HUES48 (cell line): ENCODE results near the gene EDN3.

ENCODE experiments used
- H3K27ac ChIP-seq: one replicate; pipeline ENCODE4 v1.7.0; 2013; ENCODE audit warnings: low read depth, low read length, inconsistent platforms
- H3K27me3 ChIP-seq: 2 replicates; pipeline ENCODE4 v1.6.1; 2013; ENCODE audit warnings: mild to moderate bottlenecking, low read length; ENCODE audit not compliant: control insufficient read depth, insufficient read depth
- H3K36me3 ChIP-seq: 2 replicates; pipeline ENCODE4 v1.6.1; 2013; ENCODE audit warnings: low read length; ENCODE audit not compliant: control insufficient read depth, insufficient read depth
- H3K4me1 ChIP-seq: 2 replicates; pipeline ENCODE4 v1.6.1; 2013; ENCODE audit warnings: mild to moderate bottlenecking, low read length; ENCODE audit not compliant: control insufficient read depth, insufficient read depth
- H3K4me3 ChIP-seq: 2 replicates; pipeline ENCODE4 v1.5.1; 2013; ENCODE audit warnings: mild to moderate bottlenecking, low read depth, low read length
- H3K9ac ChIP-seq: 2 replicates; pipeline ENCODE4 v1.6.1; 2013; ENCODE audit warnings: mild to moderate bottlenecking, low read depth, low read length, moderate library complexity
- H3K9me3 ChIP-seq: 2 replicates; pipeline ENCODE4 v1.6.1; 2013; ENCODE audit warnings: low read length; ENCODE audit not compliant: control insufficient read depth, insufficient read depth

Gene EDN3

GRCh38 chr20:59308493-59309201 lies 8.2 kb downstream of the EDN3 start:
- peaks cover 9% of the 10 kb centered on the region for H3K27me3 ChIP-seq
- H3K4me1 ChIP-seq = no peaks in the 10 kb centered on the region
- H3K9ac ChIP-seq = no peak overlapping the region
- H3K9me3 ChIP-seq = no peaks in the 10 kb centered on the region
- H3K36me3 ChIP-seq = no peaks in the 10 kb centered on the region
- no peak overlapping the region for H3K27ac ChIP-seq
- no peak overlapping the region for H3K4me3 ChIP-seq

GRCh38 chr20:59309218-59309617 lies 8.8 kb downstream of the EDN3 start:
- Histone ChIP-seq H3K27me3 (peaks cover 4% of the 10 kb centered on the region), H3K4me1 (no peaks in the 10 kb centered on the region), H3K4me3 (no peak overlapping the region), H3K27ac (no peak overlapping the region), H3K9ac (no peak overlapping the region), H3K9me3 (no peaks in the 10 kb centered on the region), H3K36me3 (no peaks in the 10 kb centered on the region)

- H3K9ac ChIP-seq = no peak overlapping the region
- no peaks in the 10 kb centered on the region for H3K9me3 ChIP-seq
- no peak overlapping the region for H3K27ac ChIP-seq
- H3K27me3 ChIP-seq = no peaks in the 10 kb centered on the region
- no peaks in the 10 kb centered on the region for H3K36me3 ChIP-seq
- no peak overlapping the region for H3K4me3 ChIP-seq
- peaks cover 4% of the 10 kb centered on the region for H3K4me1 ChIP-seq
Measured at GRCh38 chr20:59314997-59315396, 14.6 kb downstream of the EDN3 start.

- Histone ChIP-seq H3K9ac (no peak overlapping the region), H3K36me3 (no peaks in the 10 kb centered on the region), H3K4me3 (no peak overlapping the region), H3K4me1 (peaks cover 4% of the 10 kb centered on the region), H3K9me3 (no peaks in the 10 kb centered on the region), H3K27me3 (no peaks in the 10 kb centered on the region), H3K27ac (no peak overlapping the region)
Measured at GRCh38 chr20:59316911-59317731, 16.7 kb downstream of the EDN3 start.

GRCh38 chr20:59318201-59318790 lies 17.9 kb downstream of the EDN3 start:
- Histone ChIP-seq H3K4me1 (peaks cover 4% of the 10 kb centered on the region), H3K36me3 (no peaks in the 10 kb centered on the region), H3K9me3 (no peaks in the 10 kb centered on the region), H3K9ac (no peak overlapping the region), H3K4me3 (no peak overlapping the region), H3K27ac (no peak overlapping the region), H3K27me3 (no peaks in the 10 kb centered on the region)

GRCh38 chr20:59318803-59319202 lies 18.4 kb downstream of the EDN3 start:
- H3K4me1 ChIP-seq = peaks cover 4% of the 10 kb centered on the region
- H3K27me3 ChIP-seq = no peaks in the 10 kb centered on the region
- no peak overlapping the region for H3K9ac ChIP-seq
- no peaks in the 10 kb centered on the region for H3K36me3 ChIP-seq
- no peaks in the 10 kb centered on the region for H3K9me3 ChIP-seq
- H3K4me3 ChIP-seq = no peak overlapping the region
- no peak overlapping the region for H3K27ac ChIP-seq

GRCh38 chr20:59320426-59320825 lies 20.0 kb downstream of the EDN3 start:
- Histone ChIP-seq H3K27me3 (no peaks in the 10 kb centered on the region), H3K27ac (no peak overlapping the region), H3K36me3 (no peaks in the 10 kb centered on the region), H3K4me1 (peaks cover 4% of the 10 kb centered on the region), H3K4me3 (no peak overlapping the region), H3K9me3 (no peaks in the 10 kb centered on the region), H3K9ac (no peak overlapping the region)

- Histone ChIP-seq H3K9ac (no peak overlapping the region), H3K27ac (no peak overlapping the region), H3K27me3 (no peaks in the 10 kb centered on the region), H3K9me3 (no peaks in the 10 kb centered on the region), H3K36me3 (no peaks in the 10 kb centered on the region), H3K4me1 (peaks cover 4% of the 10 kb centered on the region), H3K4me3 (no peak overlapping the region)
Measured at GRCh38 chr20:59320854-59321647, 20.6 kb downstream of the EDN3 start.

- no peaks in the 10 kb centered on the region for H3K9me3 ChIP-seq
- H3K4me1 ChIP-seq = peaks cover 4% of the 10 kb centered on the region
- no peak overlapping the region for H3K4me3 ChIP-seq
- no peak overlapping the region for H3K27ac ChIP-seq
- no peaks in the 10 kb centered on the region for H3K27me3 ChIP-seq
- no peaks in the 10 kb centered on the region for H3K36me3 ChIP-seq
- H3K9ac ChIP-seq = no peak overlapping the region
Measured at GRCh38 chr20:59322081-59322480, 21.7 kb downstream of the EDN3 start.

- Histone ChIP-seq H3K27me3 (no peaks in the 10 kb centered on the region), H3K27ac (no peak overlapping the region), H3K9ac (no peak overlapping the region), H3K4me1 (peaks cover 4% of the 10 kb centered on the region), H3K36me3 (no peaks in the 10 kb centered on the region), H3K9me3 (no peaks in the 10 kb centered on the region), H3K4me3 (no peak overlapping the region)
Measured at GRCh38 chr20:59322585-59323454, 22.4 kb downstream of the EDN3 start.
